Mesenchymal stem cell (in vitro differentiated cells and primary cell): Measurements from ENCODE around the gene PRKAG2.

Experiments
- DNase-seq: peaks from one replicate; pipeline ENCODE4 v3.0.0-alpha.2; 2013
- H2AFZ ChIP-seq: one replicate; pipeline ENCODE4 v1.6.1; 2013; ENCODE audit warnings: low read depth, mild to moderate bottlenecking, control low read depth, inconsistent platforms, low read length, moderate library complexity
- H2AK5ac ChIP-seq: 2 replicates; pipeline ENCODE4 v1.6.1; 2013; ENCODE audit warnings: low read length, moderate library complexity, mild to moderate bottlenecking, inconsistent platforms; ENCODE audit not compliant: severe bottlenecking
- H2BK120ac ChIP-seq: one replicate; pipeline ENCODE4 v1.6.1; 2013; ENCODE audit warnings: low read depth, mild to moderate bottlenecking, inconsistent platforms, low read length, moderate library complexity
- H2BK12ac ChIP-seq, 2 experiments: one replicate each; pipeline ENCODE4 v1.6.1; 2013; ENCODE audit warnings: inconsistent platforms in 2 of 2, low read length in 2 of 2, mild to moderate bottlenecking in 2 of 2, moderate library complexity in 2 of 2, control low read depth in 1 of 2
- H2BK15ac ChIP-seq: one replicate; pipeline ENCODE4 v1.6.1; 2013; ENCODE audit warnings: mild to moderate bottlenecking, low read depth, inconsistent platforms; ENCODE audit not compliant: poor library complexity, severe bottlenecking
- H2BK5ac ChIP-seq: 2 replicates; pipeline ENCODE4 v1.6.1; 2013; ENCODE audit warnings: low read depth, mild to moderate bottlenecking, low read length, control low read depth, inconsistent platforms; ENCODE audit not compliant: poor library complexity, severe bottlenecking
- H3K14ac ChIP-seq, 2 experiments: one replicate each; pipeline ENCODE4 v1.6.1; 2013; ENCODE audit warnings: inconsistent platforms in 2 of 2, low read length in 2 of 2, control low read depth in 1 of 2, mild to moderate bottlenecking in 1 of 2, moderate library complexity in 1 of 2
- H3K18ac ChIP-seq, 2 experiments: one replicate each; pipeline ENCODE4 v1.6.1; 2013; ENCODE audit warnings: inconsistent platforms in 2 of 2, low read length in 2 of 2, control low read depth in 1 of 2, low read depth in 1 of 2, mild to moderate bottlenecking in 1 of 2
- H3K23ac ChIP-seq, 2 experiments: one replicate each; pipeline ENCODE4 v1.6.1; 2013; ENCODE audit warnings: inconsistent platforms in 2 of 2, low read length in 2 of 2, mild to moderate bottlenecking in 2 of 2, moderate library complexity in 2 of 2, control low read depth in 1 of 2
- H3K27ac ChIP-seq: 2 replicates; pipeline ENCODE4 v1.5.1; 2013; ENCODE audit warnings: mild to moderate bottlenecking, moderate library complexity, low read length, control low read depth, inconsistent platforms; ENCODE audit not compliant: poor library complexity, severe bottlenecking
- H3K27me3 ChIP-seq, 2 experiments: 2 replicates each; pipeline versions ENCODE4 v1.6.1 to v1.7.0; 2013; ENCODE audit warnings: low read length in 2 of 2, mild to moderate bottlenecking in 2 of 2, moderate library complexity in 2 of 2, control low read depth in 1 of 2, inconsistent platforms in 1 of 2; ENCODE audit not compliant: control insufficient read depth in 1 of 2, insufficient read depth in 1 of 2
- H3K36me3 ChIP-seq, 2 experiments: 2 replicates each; pipeline versions ENCODE4 v1.6.1 to v1.7.0; 2013; ENCODE audit warnings: low read length in 2 of 2, control low read depth in 1 of 2, inconsistent platforms in 1 of 2, low read depth in 1 of 2, mild to moderate bottlenecking in 1 of 2; ENCODE audit not compliant: insufficient read depth in 2 of 2, control insufficient read depth in 1 of 2
- H3K4ac ChIP-seq, 2 experiments: one replicate each; pipeline ENCODE4 v1.6.1; 2013; ENCODE audit warnings: inconsistent platforms in 2 of 2, low read length in 2 of 2, mild to moderate bottlenecking in 2 of 2, moderate library complexity in 2 of 2, control low read depth in 1 of 2, low read depth in 1 of 2
- H3K4me1 ChIP-seq: 2 replicates; pipeline ENCODE4 v1.6.1; 2013; ENCODE audit warnings: low read depth, low read length, control low read depth; ENCODE audit not compliant: control insufficient read depth, insufficient read depth
- H3K4me2 ChIP-seq: 2 replicates; pipeline ENCODE4 v1.6.1; 2013; ENCODE audit warnings: low read length, mild to moderate bottlenecking, inconsistent platforms; ENCODE audit not compliant: poor library complexity, severe bottlenecking
- H3K4me3 ChIP-seq, 2 experiments: 2 replicates each; pipeline versions ENCODE4 v1.5.1 to v1.7.0; 2013; ENCODE audit warnings: low read length in 2 of 2, mild to moderate bottlenecking in 2 of 2, control low read depth in 1 of 2, low read depth in 1 of 2; ENCODE audit not compliant: insufficient read depth in 1 of 2
- H3K79me1 ChIP-seq: replicated peaks from 2 replicates; pipeline ENCODE4 v1.6.1; 2013; ENCODE audit warnings: mild to moderate bottlenecking, control low read depth, low read length, inconsistent platforms; ENCODE audit not compliant: poor library complexity, severe bottlenecking
- H3K9ac ChIP-seq: 2 replicates; pipeline ENCODE4 v1.7.0; 2013; ENCODE audit warnings: mild to moderate bottlenecking, low read length, moderate library complexity
- H3K9me3 ChIP-seq: 2 replicates; pipeline ENCODE4 v1.7.0; 2013; ENCODE audit warnings: mild to moderate bottlenecking, low read length; ENCODE audit not compliant: control insufficient read depth
- H4K8ac ChIP-seq: one replicate; pipeline ENCODE4 v1.6.1; 2013; ENCODE audit warnings: inconsistent platforms, mild to moderate bottlenecking, low read length, moderate library complexity
- H4K91ac ChIP-seq: one replicate; pipeline ENCODE4 v1.6.1; 2013; ENCODE audit warnings: mild to moderate bottlenecking, low read length, inconsistent platforms
- WGBS: methylation state at CpG from one replicate; pipeline ENCODE4 v1.1.7; 2013; ENCODE audit warnings: mixed read lengths; 5-methylcytosine and 5-hydroxymethylcytosine counted together

Gene PRKAG2

DNA sequence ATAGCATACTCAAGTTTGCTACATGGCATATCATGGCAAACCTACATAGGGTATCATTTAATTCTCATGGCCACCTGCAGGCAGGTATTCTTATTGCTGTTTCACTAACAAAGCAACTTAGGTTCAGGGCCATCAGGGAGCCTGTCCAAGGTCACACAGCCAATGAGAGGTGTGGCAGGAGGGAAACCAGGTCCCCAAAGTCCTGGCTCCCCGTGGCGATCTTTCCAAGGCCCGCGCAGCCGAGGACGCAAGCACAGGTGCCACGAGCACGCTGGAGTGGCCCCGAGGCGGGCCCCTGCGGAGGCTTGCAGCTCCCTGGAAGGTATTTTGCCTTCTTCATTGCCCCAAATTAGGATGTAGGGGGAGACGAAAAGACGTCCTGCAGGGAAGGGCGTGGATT lies 20.8 kb downstream of the PRKAG2 start:
- Histone ChIP-seq H3K4me3 (no peak overlapping the region), H3K9me3 (no peaks in the 10 kb centered on the region), H2AK5ac (no peak overlapping the region), H3K27me3 (peaks cover 48 to 50% of the 10 kb centered on the region in 2 experiments), H2BK120ac (no peak overlapping the region), H2BK15ac (no peak overlapping the region), H2BK12ac (no peak overlapping the region), H3K79me1 (no peaks in the 10 kb centered on the region), H3K36me3 (no peaks in the 10 kb centered on the region), H4K91ac (no peak overlapping the region), H3K14ac (no peak overlapping the region), H3K27ac (no peak overlapping the region), H3K9ac (no peak overlapping the region), H2AFZ (no peak overlapping the region), H3K18ac (no peak overlapping the region), H3K4me1 (peaks cover 6% of the 10 kb centered on the region), H2BK5ac (no peak overlapping the region), H3K23ac (no peak overlapping the region), H3K4ac (no peak overlapping the region), H3K4me2 (no peak overlapping the region), H4K8ac (no peak overlapping the region)
- no peak for DNase-seq
- WGBS: 82% methylated on average over 12 of the region's 14 CpGs

DNA sequence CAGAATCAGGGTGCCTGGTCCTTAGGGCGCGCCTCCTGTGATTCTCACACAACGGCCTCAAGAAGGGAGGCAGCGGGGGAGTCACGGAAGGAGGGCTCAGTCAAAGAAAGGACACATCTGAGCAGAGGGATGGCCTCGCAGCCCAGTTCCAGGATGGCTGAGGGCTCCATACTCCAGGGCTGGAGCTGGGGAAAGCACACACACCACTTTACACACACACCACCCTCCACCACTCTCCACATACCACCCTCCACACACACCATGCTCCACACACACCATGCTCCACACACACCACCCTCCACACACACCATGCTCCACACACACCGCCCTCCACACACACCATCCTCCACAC lies 22.2 kb downstream of the PRKAG2 start:
- 91% methylated on average over 7 of the region's 7 CpGs for WGBS
- H2BK12ac ChIP-seq: no peak overlapping the region
- H3K4me3 ChIP-seq: no peak overlapping the region

DNA sequence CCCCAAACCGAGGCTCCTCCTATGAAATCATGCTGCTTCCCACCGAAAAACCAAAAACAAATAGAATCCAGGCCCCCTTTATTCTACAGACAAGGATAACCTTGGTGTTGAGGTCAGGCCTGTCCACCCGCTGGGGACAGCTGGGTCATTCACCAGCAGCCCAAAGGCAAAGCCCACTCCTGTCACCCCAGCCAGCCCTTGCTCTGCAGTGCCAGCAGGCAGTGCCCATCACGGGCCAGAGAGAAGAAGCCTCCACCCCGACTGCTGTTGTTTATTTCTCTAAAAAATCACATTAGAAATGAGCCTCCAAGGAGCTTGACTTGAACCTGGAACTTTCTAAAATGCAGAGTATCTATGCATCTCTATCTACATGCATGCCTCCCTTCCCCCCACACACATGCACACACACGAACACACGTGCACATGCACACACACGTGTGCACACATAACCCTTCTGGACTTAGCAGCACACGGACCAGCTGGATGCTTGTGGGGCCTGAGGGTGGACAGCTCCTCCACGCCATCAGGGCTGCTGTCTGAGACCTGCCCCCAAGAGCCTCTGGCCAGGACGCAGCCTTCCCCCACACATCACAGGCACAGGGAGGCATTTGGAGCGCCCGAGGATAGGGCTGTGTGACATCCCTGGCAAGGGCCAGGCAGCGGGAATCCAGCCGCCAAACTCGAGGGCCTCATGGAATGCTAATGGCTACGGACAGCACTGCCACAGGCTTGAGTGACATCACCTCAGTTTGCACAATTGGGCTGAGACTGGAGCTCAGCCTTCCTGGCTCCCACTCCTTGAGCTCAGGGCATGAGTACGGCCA lies 22.8 kb downstream of the PRKAG2 start:
- 71% methylated on average over 18 of the region's 18 CpGs for WGBS
- no peak overlapping the region for H2AK5ac ChIP-seq
- H2BK120ac ChIP-seq: no peak overlapping the region
- H4K91ac ChIP-seq: no peak overlapping the region
- no peak overlapping the region for H2BK5ac ChIP-seq
- H3K23ac ChIP-seq: no peak overlapping the region
- H3K9ac ChIP-seq: no peak overlapping the region
- no peak overlapping the region for H3K18ac ChIP-seq
- no peak overlapping the region for H2BK15ac ChIP-seq
- no peak overlapping the region for H3K4ac ChIP-seq
- no peak overlapping the region for H3K4me3 ChIP-seq
- H3K79me1 ChIP-seq: no peaks in the 10 kb centered on the region
- no peak overlapping the region for H3K27ac ChIP-seq
- H3K4me1 ChIP-seq: peaks cover 6% of the 10 kb centered on the region
- no peaks in the 10 kb centered on the region for H3K9me3 ChIP-seq
- H3K4me2 ChIP-seq: no peak overlapping the region
- no peak overlapping the region for H4K8ac ChIP-seq
- peaks cover 42 to 48% of the 10 kb centered on the region in 2 experiments for H3K27me3 ChIP-seq
- H2AFZ ChIP-seq: no peak overlapping the region
- no peak overlapping the region for H2BK12ac ChIP-seq
- no peak overlapping the region for H3K14ac ChIP-seq
- H3K36me3 ChIP-seq: no peaks in the 10 kb centered on the region
- no peak for DNase-seq

More for the DNA sequence above, 22.2 kb downstream of the PRKAG2 start:
- H2BK5ac ChIP-seq: no peak overlapping the region
- DNase-seq: no peak
- no peak overlapping the region for H3K14ac ChIP-seq
- no peak overlapping the region for H3K18ac ChIP-seq
- no peaks in the 10 kb centered on the region for H3K9me3 ChIP-seq
- no peak overlapping the region for H3K9ac ChIP-seq
- H3K27me3 ChIP-seq: peaks cover 46 to 48% of the 10 kb centered on the region in 2 experiments
- no peaks in the 10 kb centered on the region for H3K36me3 ChIP-seq
- H3K4me1 ChIP-seq: peaks cover 6% of the 10 kb centered on the region
- H3K4ac ChIP-seq: no peak overlapping the region
- H3K79me1 ChIP-seq: no peaks in the 10 kb centered on the region
- no peak overlapping the region for H3K4me2 ChIP-seq
- no peak overlapping the region for H2AFZ ChIP-seq
- H3K23ac ChIP-seq: no peak overlapping the region
- H2AK5ac ChIP-seq: no peak overlapping the region
- H3K27ac ChIP-seq: no peak overlapping the region
- H4K8ac ChIP-seq: no peak overlapping the region
- no peak overlapping the region for H4K91ac ChIP-seq
- H2BK120ac ChIP-seq: no peak overlapping the region
- H2BK15ac ChIP-seq: no peak overlapping the region

DNA sequence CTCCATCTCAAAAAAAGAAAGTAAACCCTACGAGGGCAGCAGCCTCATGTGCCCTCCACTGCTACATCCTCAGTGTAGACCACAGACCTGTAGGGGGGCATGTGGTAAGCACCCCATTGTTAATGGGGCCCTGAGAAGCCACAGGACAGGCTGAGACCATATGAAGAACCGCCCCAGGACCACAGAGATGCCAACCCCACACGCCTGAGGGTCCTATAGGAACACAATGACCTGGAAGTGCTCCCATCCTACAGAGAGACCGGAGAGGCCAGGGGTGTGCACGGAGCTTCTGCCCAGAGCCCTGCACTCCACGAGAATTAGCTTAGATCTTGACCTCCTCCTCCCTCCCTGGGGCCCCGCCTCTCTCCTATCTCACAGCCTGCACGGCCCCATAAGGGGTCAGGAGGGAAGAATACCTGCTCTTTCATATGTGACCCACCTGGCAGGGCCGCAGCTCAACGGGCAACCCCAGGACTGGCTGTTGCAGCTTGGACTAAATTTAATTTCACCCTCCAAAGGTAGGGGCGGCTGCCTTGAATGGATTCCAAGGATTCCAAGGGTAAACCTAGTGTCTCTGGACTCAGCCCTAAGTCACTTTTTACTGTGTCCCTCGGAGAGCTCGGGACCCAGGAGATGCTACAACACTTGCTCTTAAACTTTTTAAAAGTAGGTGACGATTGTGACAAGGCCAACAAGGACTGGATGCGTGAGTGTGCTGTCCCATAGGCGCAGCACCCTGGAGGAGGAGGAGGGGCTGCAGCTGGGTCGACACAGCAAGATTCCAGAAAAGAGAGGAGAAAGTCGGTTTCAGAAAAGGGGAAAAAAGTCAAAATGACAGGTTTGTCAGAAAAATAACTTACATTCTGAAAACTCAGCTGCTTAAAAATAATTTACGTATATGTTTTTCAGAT lies 24.2 kb downstream of the PRKAG2 start:
- DNase-seq: no peak
- Histone ChIP-seq H2BK5ac (no peak overlapping the region), H2AFZ (no peak overlapping the region), H3K27me3 (peaks cover 31 to 37% of the 10 kb centered on the region in 2 experiments), H3K23ac (no peak overlapping the region), H3K9ac (no peak overlapping the region), H3K4ac (no peak overlapping the region), H3K4me3 (no peak overlapping the region), H3K27ac (no peak overlapping the region), H3K79me1 (no peaks in the 10 kb centered on the region), H2BK15ac (no peak overlapping the region), H3K18ac (no peak overlapping the region), H3K14ac (no peak overlapping the region), H3K4me2 (no peak overlapping the region), H3K4me1 (peaks cover 6% of the 10 kb centered on the region), H2BK120ac (no peak overlapping the region), H2BK12ac (no peak overlapping the region), H2AK5ac (no peak overlapping the region), H3K36me3 (no peaks in the 10 kb centered on the region), H3K9me3 (no peaks in the 10 kb centered on the region), H4K91ac (no peak overlapping the region), H4K8ac (no peak overlapping the region)
- WGBS: 78% methylated on average over 19 of the region's 19 CpGs
